Liver (tissue), 9 donors: Measurements from ENCODE around the gene LBH. TPM values are rescaled to one million over a fixed set of nuclear protein-coding genes. Genes with fewer than 3 reads are reported as not detected.
"Not testable (repeated sequence)": the region's sequence is repeated elsewhere in the genome, so short reads cannot be mapped to it uniquely, and the experiment has no call there.

Experiments used
- DNase-seq: peaks from one replicate; pipeline ENCODE4 v3.0.0-alpha.2; 2017; ENCODE audit warnings: low spot score
- H3K27ac ChIP-seq, 2 donors: one replicate each; pipeline ENCODE4 v1.7.0; 2013; ENCODE audit warnings: inconsistent platforms in 2 of 2, low read length in 2 of 2, control low read depth in 1 of 2, low read depth in 1 of 2, mild to moderate bottlenecking in 1 of 2
- H3K27me3 ChIP-seq, 4 donors: one replicate each; pipeline versions ENCODE4 v1.6.1 to v1.7.0; 2013; ENCODE audit warnings: low read length in 3 of 4, inconsistent platforms in 1 of 4, mild to moderate bottlenecking in 1 of 4, moderate library complexity in 1 of 4; ENCODE audit not compliant: control insufficient read depth in 4 of 4, insufficient read depth in 4 of 4
- H3K36me3 ChIP-seq, 4 donors: one replicate each; pipeline versions ENCODE4 v1.6.1 to v1.7.0; 2013; ENCODE audit warnings: low read length in 3 of 4, mild to moderate bottlenecking in 3 of 4, low read depth in 1 of 4, moderate library complexity in 1 of 4; ENCODE audit not compliant: control insufficient read depth in 4 of 4, insufficient read depth in 3 of 4
- H3K4me1 ChIP-seq, 4 donors: one replicate each; pipeline versions ENCODE4 v1.6.1 to v1.7.0; 2013; ENCODE audit warnings: low read length in 3 of 4, mild to moderate bottlenecking in 3 of 4, moderate library complexity in 1 of 4; ENCODE audit not compliant: control insufficient read depth in 4 of 4, insufficient read depth in 4 of 4
- H3K4me3 ChIP-seq, 3 donors: one replicate each; pipeline versions ENCODE4 v1.6.1 to v1.7.0; 2013; ENCODE audit warnings: low read length in 3 of 3, control low read depth in 1 of 3, low read depth in 1 of 3, mild to moderate bottlenecking in 1 of 3
- H3K9ac ChIP-seq, 2 donors: one replicate each; pipeline ENCODE4 v1.7.0; 2013; ENCODE audit warnings: low read length in 2 of 2, mild to moderate bottlenecking in 2 of 2, moderate library complexity in 2 of 2, control low read depth in 1 of 2, low read depth in 1 of 2
- H3K9me3 ChIP-seq, 4 donors: one replicate each; pipeline versions ENCODE4 v1.6.1 to v1.7.0; 2013; ENCODE audit warnings: low read length in 3 of 4; ENCODE audit not compliant: control insufficient read depth in 4 of 4
- EGR1 ChIP-seq, 2 donors: IDR thresholded peaks; 2 replicates each; pipeline ENCODE4 v1.6.1; 2016 to 2018; ENCODE audit warnings: antibody characterized with exemption in 2 of 2, low read depth in 2 of 2
- FOXA1 ChIP-seq: IDR thresholded peaks from 2 replicates; pipeline ENCODE4 v1.6.1; 2016; ENCODE audit warnings: antibody characterized with exemption
- FOXA2 ChIP-seq: IDR thresholded peaks from 2 replicates; pipeline ENCODE4 v1.6.1; 2016; ENCODE audit warnings: antibody characterized with exemption
- GABPA ChIP-seq, 2 donors: IDR thresholded peaks in 1 of 2; conservative IDR thresholded peaks in 1 of 2; 2 replicates each; pipeline ENCODE4 v1.6.1; 2016; ENCODE audit warnings: antibody characterized with exemption in 2 of 2, mild to moderate bottlenecking in 1 of 2, moderate library complexity in 1 of 2
- HNF4A ChIP-seq, 2 donors: conservative IDR thresholded peaks; 2 replicates each; pipeline ENCODE4 v1.6.1; 2016; ENCODE audit warnings: antibody characterized with exemption in 2 of 2, mild to moderate bottlenecking in 2 of 2
- HNF4G ChIP-seq: IDR thresholded peaks from 2 replicates; pipeline ENCODE4 v1.6.1; 2016; ENCODE audit warnings: antibody characterized with exemption
- NR2F2 ChIP-seq: IDR thresholded peaks from 2 replicates; pipeline ENCODE4 v1.6.1; 2016; ENCODE audit warnings: antibody characterized with exemption
- RAD21 ChIP-seq, 2 donors: IDR thresholded peaks; 2 replicates each; pipeline ENCODE4 v1.6.1; 2016; ENCODE audit warnings: antibody characterized with exemption in 2 of 2, mild to moderate bottlenecking in 2 of 2
- RXRA ChIP-seq, 2 donors: IDR thresholded peaks; 2 replicates each; pipeline ENCODE4 v1.6.1; 2017 to 2018; ENCODE audit warnings: antibody characterized with exemption in 2 of 2, mild to moderate bottlenecking in 1 of 2
- SP1 ChIP-seq: IDR thresholded peaks from 2 replicates; pipeline ENCODE4 v1.6.1; 2018; ENCODE audit warnings: antibody characterized with exemption, mild to moderate bottlenecking
- WGBS: extraction: QIAGEN DNeasy Blood & Tissue Kit; methylation state at CpG from one replicate; pipeline ENCODE4 v1.1.7; 2013; 5-methylcytosine and 5-hydroxymethylcytosine counted together
- polyA plus RNA-seq, 2 donors: library from polyadenylated mRNA; stranded (reverse) in 1 of 2; unstranded in 1 of 2; fragments of 200-250 nt in 1 of 2; fragments of >200 nt in 1 of 2; fragmentation: Nextera tagmentation in 1 of 2; extraction: Ambion mirVana in 1 of 2; gene quantifications; one replicate each; pipeline versions ENCODE4 v1.2.1 to v1.2.3, GENCODE V29; 2013 to 2015
- total RNA-seq, 2 donors: library from RNA; depleted of rRNA; stranded (reverse); fragments of >200 nt; gene quantifications; one replicate each; pipeline ENCODE4 v1.2.3, GENCODE V29; 2014
- TF ChIP-seq, protein P1 (sequence below): IDR thresholded peaks from 2 replicates; pipeline ENCODE4 v1.6.1; 2016; ENCODE audit warnings: antibody characterized with exemption, mild to moderate bottlenecking
- TF ChIP-seq, protein P2 (sequence below): IDR thresholded peaks from 2 replicates; pipeline ENCODE4 v1.6.1; 2016; ENCODE audit warnings: antibody characterized with exemption
- TF ChIP-seq, protein P3 (sequence below): IDR thresholded peaks from 2 replicates; pipeline ENCODE4 v1.6.1; 2016; ENCODE audit warnings: antibody characterized with exemption
- TF ChIP-seq, protein P4 (sequence below): IDR thresholded peaks from 2 replicates; pipeline ENCODE4 v1.6.1; 2016; ENCODE audit warnings: antibody characterized with exemption
- donor health status: healthy.
- donor health status: healthy.
- donor health status: healthy.
- donor health status: healthy.
- donor health status: healthy.

LBH gene
- total and polyA plus RNA-seq, 4 donors, result 4.1 to 50.8 (median 9.1) TPM

DNA sequence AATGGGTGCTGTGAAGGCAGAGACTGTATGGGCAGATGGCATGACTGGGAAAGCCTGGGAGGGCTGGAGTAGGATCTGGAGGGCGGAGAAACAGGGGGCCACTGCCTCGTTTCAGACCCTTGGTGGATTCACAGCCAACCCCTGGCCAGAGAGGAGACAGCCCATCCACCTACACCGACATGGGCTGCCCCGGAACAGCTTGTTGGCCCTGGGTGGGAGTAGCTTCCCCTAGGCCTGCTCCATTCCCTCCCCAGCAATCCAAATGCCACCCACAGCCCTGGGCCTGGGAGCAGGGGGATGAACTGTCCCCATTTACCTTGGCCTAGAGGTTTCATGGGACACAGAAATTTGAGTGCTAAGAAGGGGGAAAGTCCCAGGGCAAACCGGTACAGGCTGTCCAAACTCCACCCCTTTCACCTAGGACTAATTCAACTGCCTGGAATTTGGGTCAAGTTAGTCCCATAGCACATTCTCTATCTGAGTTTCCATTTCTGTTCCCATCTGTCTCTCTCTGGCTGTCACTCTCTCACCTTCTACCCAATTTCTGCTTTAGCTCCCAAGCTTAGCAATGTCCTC is 37.0 kb downstream of the LBH start (continued):
- TF ChIP-seq, protein P1, sequence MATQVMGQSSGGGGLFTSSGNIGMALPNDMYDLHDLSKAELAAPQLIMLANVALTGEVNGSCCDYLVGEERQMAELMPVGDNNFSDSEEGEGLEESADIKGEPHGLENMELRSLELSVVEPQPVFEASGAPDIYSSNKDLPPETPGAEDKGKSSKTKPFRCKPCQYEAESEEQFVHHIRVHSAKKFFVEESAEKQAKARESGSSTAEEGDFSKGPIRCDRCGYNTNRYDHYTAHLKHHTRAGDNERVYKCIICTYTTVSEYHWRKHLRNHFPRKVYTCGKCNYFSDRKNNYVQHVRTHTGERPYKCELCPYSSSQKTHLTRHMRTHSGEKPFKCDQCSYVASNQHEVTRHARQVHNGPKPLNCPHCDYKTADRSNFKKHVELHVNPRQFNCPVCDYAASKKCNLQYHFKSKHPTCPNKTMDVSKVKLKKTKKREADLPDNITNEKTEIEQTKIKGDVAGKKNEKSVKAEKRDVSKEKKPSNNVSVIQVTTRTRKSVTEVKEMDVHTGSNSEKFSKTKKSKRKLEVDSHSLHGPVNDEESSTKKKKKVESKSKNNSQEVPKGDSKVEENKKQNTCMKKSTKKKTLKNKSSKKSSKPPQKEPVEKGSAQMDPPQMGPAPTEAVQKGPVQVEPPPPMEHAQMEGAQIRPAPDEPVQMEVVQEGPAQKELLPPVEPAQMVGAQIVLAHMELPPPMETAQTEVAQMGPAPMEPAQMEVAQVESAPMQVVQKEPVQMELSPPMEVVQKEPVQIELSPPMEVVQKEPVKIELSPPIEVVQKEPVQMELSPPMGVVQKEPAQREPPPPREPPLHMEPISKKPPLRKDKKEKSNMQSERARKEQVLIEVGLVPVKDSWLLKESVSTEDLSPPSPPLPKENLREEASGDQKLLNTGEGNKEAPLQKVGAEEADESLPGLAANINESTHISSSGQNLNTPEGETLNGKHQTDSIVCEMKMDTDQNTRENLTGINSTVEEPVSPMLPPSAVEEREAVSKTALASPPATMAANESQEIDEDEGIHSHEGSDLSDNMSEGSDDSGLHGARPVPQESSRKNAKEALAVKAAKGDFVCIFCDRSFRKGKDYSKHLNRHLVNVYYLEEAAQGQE, result no peak
- no peak for TF ChIP-seq EGR1 (IDR thresholded peaks at IDR 0.05; ENCODE audit: low read depth in 2 of 2)

DNA sequence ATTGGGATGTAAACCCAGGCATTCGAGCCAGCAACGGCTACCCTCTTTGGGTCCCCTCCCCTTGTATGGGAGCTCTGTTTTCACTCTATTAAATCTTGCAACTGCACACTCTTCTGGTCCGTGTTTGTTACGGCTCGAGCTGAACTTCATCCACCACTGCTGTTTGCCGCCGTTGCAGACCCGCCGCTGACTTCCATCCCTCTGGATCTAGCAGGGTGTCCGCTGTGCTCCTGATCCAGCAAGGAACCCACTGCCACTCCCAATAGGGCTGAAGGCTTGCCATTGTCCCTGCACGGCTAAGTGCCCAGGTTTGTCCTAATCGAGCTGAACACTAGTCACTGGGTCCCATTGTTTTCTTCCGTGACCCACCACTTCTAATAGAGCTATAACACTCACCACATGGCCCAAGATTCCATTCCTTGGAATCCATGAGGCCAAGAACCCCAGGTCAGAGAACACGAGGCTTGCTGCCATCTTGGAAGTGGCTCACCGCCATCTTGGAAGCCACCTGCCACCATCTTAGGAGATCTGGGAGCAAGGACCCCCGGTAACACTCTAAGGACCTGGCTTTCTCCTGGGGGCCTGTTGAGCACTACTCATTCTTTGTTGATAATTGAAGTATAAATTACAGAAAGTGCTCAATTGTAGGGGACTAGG is 37.9 kb downstream of the LBH start:
- not testable (repeated sequence) for H3K9ac ChIP-seq, DNase-seq, H3K27ac ChIP-seq, H3K27me3 ChIP-seq, H3K4me1 ChIP-seq, H3K4me3 ChIP-seq, H3K9me3 ChIP-seq, H3K36me3 ChIP-seq
- 91% methylated on average over 16 of the region's 16 CpGs for WGBS

DNA sequence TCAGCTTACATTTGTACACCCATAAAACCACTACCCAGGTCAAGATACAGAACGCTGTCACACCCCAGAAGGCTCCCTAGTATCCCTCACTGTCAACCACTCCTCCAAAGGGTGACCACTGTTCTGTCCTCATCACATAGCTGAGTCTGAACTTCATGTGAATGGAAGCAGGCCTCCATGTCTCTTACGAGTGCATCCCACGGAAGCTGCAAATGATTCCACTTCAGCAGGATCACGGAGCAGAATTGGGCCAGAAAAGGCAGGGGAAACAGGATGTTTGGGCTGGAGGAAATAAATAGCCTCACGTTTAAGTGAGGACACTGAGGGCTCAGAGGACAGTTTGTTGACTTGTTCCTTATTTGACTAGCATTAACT is 38.4 kb downstream of the LBH start:
- no peaks in the 10 kb centered on the region for H3K9me3 ChIP-seq
- no peaks in the 10 kb centered on the region for H3K36me3 ChIP-seq
- H3K4me3 ChIP-seq, result no peak overlapping the region
- no peaks in the 10 kb centered on the region for H3K27me3 ChIP-seq
- WGBS, result 74% methylated on average over 5 of the region's 5 CpGs
- TF ChIP-seq RXRA (IDR thresholded peaks at IDR 0.05), result peak in 1 of 2 donors; percentile 7
- TF ChIP-seq, protein P2, sequence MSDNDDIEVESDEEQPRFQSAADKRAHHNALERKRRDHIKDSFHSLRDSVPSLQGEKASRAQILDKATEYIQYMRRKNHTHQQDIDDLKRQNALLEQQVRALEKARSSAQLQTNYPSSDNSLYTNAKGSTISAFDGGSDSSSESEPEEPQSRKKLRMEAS, result no peak
- peak; percentile 8 for TF ChIP-seq SP1
- no peaks in the 10 kb centered on the region for H3K4me1 ChIP-seq
- DNase-seq, result no peak
- H3K27ac ChIP-seq, result no peak overlapping the region
- no peak overlapping the region for H3K9ac ChIP-seq

DNA sequence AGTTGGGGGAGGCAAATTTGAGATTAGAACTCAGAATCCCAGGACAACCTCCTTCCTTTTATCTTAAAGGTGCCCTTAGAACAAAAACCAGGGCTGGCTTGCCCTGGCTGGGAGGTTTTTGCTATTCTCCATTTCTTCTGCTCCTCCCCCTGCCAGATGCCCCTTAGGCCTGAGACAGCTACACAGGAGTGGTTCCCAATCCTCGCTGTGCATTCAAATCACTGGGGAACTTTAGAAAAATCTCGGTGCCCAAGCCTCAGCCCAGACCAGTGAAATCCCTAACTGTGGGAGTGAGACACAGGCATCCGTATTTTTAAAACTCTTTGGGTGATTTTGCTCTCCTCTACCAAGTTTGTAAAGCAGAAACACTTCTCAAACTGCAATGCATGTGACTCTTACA is 38.8 kb downstream of the LBH start:
- H3K9me3 ChIP-seq, result no peaks in the 10 kb centered on the region
- 90% methylated on average over 3 of the region's 3 CpGs for WGBS
- H3K4me3 ChIP-seq, result no peak overlapping the region
- no peaks in the 10 kb centered on the region for H3K36me3 ChIP-seq
- H3K27ac ChIP-seq, result no peak overlapping the region
- no peak for TF ChIP-seq RAD21 (IDR thresholded peaks at IDR 0.05)
- TF ChIP-seq, protein P3, sequence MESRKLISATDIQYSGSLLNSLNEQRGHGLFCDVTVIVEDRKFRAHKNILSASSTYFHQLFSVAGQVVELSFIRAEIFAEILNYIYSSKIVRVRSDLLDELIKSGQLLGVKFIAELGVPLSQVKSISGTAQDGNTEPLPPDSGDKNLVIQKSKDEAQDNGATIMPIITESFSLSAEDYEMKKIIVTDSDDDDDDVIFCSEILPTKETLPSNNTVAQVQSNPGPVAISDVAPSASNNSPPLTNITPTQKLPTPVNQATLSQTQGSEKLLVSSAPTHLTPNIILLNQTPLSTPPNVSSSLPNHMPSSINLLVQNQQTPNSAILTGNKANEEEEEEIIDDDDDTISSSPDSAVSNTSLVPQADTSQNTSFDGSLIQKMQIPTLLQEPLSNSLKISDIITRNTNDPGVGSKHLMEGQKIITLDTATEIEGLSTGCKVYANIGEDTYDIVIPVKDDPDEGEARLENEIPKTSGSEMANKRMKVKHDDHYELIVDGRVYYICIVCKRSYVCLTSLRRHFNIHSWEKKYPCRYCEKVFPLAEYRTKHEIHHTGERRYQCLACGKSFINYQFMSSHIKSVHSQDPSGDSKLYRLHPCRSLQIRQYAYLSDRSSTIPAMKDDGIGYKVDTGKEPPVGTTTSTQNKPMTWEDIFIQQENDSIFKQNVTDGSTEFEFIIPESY, result no peak
- no peak for TF ChIP-seq SP1
- no peak for TF ChIP-seq FOXA1
- no peak for TF ChIP-seq NR2F2
- TF ChIP-seq HNF4G, result no peak
- no peak for TF ChIP-seq GABPA (IDR thresholded peaks at IDR 0.05 in 1 of 2, conservative IDR thresholded peaks at IDR 0.05 in 1 of 2)
- no peak for TF ChIP-seq RXRA (IDR thresholded peaks at IDR 0.05)
- TF ChIP-seq, protein P4, sequence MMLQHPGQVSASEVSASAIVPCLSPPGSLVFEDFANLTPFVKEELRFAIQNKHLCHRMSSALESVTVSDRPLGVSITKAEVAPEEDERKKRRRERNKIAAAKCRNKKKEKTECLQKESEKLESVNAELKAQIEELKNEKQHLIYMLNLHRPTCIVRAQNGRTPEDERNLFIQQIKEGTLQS, result no peak
- no peak for TF ChIP-seq FOXA2
- TF ChIP-seq HNF4A (conservative IDR thresholded peaks at IDR 0.05), result no peak
- no peak overlapping the region for H3K9ac ChIP-seq
- DNase-seq, result no peak
- no peaks in the 10 kb centered on the region for H3K4me1 ChIP-seq
- no peaks in the 10 kb centered on the region for H3K27me3 ChIP-seq
